ENCODE data around the gene PPP6R1.

DNA sequence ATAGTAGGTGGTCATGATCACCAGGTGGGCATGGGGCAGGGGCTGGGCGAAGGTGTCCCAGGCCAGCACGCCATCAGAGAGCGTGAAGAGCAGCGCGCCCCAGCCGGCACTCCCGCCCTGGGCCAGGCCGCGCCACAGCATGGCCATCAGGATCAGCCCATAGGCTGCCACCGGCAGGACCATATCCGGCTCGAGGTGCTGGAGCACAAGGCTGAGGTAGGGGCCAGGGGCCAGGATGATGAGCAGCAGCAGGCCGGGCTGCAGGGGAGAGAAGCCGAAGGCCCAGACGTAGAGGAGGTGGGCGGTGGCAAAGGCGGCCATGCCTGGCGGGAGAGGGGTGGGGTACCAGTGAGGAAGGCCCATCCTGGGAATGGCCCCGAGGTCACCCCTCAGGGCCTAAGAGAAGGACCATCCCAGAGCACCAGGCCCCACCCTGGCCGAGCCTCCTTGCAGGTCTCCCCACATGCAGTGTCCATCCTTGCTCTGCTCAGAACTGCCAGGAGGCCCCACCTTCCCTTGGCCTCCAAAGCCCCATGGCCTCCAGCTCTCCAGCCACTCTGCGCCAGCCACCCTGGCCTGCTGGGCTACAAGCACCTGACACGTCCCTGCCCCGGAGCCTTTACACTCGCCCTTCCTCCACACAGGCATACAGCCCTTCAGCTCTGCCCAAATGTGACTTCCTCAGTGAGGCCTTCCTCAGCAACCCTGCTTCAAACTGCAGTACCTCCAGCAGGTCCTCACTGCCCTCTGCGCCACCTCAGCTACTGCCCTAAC is 31.4 kb downstream of the PPP6R1 start:
- TF ChIP-seq CTCF (IDR thresholded peaks at IDR 0.05) (no peak), POLR2A (IDR thresholded peaks at IDR 0.05) (no peak), POLR2AphosphoS5 (IDR thresholded peaks at IDR 0.05) (no peak)

Data from gastroesophageal sphincter (tissue), 3 donors.